ENCODE data around the gene EBF4.

The EBF4 gene

GRCh38 chr20:2652724-2653555 lies 39.6 kb upstream of the EBF4 start:
- Histone ChIP-seq H3K79me2 (peaks cover 8% of the 10 kb centered on the region), H2AFZ (peak overlapping the region; percentile 99), H3K4me1 (peaks cover 5% of the 10 kb centered on the region), H3K4me2 (ENCODE audit: low read length) (peak overlapping the region; percentile 97), H3K27ac (peak overlapping the region; percentile 83), H3K27me3 (ENCODE audit: control insufficient read depth, insufficient read depth, low read length) (no peaks in the 10 kb centered on the region), H3K9me3 (ENCODE audit: control insufficient read depth, low read length) (no peaks in the 10 kb centered on the region), H3K36me3 (ENCODE audit: control insufficient read depth, insufficient read depth, low read length) (no peaks in the 10 kb centered on the region), H3K9ac (peak overlapping the region; percentile 50), H3K4me3 (ENCODE audit: low read depth, low read length) (peak overlapping the region; percentile 87)
- TF ChIP-seq CTCF (IDR thresholded peaks at IDR 0.05), result no peak

- TF ChIP-seq CTCF (IDR thresholded peaks at IDR 0.05), result no peak
- Histone ChIP-seq H3K4me1 (peaks cover 5% of the 10 kb centered on the region), H3K9ac (no peak overlapping the region), H3K9me3 (ENCODE audit: control insufficient read depth, low read length) (no peaks in the 10 kb centered on the region), H3K27ac (no peak overlapping the region), H3K36me3 (ENCODE audit: control insufficient read depth, insufficient read depth, low read length) (no peaks in the 10 kb centered on the region), H3K4me3 (ENCODE audit: low read depth, low read length) (peak overlapping the region; percentile 87), H3K79me2 (peaks cover 8% of the 10 kb centered on the region), H3K4me2 (ENCODE audit: low read length) (peak overlapping the region; percentile 97), H3K27me3 (ENCODE audit: control insufficient read depth, insufficient read depth, low read length) (no peaks in the 10 kb centered on the region), H2AFZ (no peak overlapping the region)
Measured at GRCh38 chr20:2653556-2654383, 38.8 kb upstream of the EBF4 start.

GRCh38 chr20:2654384-2654822 lies 38.2 kb upstream of the EBF4 start:
- H3K4me1 ChIP-seq, result peaks cover 5% of the 10 kb centered on the region
- no peak overlapping the region for H3K4me3 ChIP-seq (ENCODE audit: low read depth, low read length)
- H3K27me3 ChIP-seq (ENCODE audit: control insufficient read depth, insufficient read depth, low read length), result no peaks in the 10 kb centered on the region
- no peak overlapping the region for H3K27ac ChIP-seq
- H3K9me3 ChIP-seq (ENCODE audit: control insufficient read depth, low read length), result no peaks in the 10 kb centered on the region
- no peak overlapping the region for H2AFZ ChIP-seq
- H3K9ac ChIP-seq, result no peak overlapping the region
- H3K36me3 ChIP-seq (ENCODE audit: control insufficient read depth, insufficient read depth, low read length), result no peaks in the 10 kb centered on the region
- H3K4me2 ChIP-seq (ENCODE audit: low read length), result no peak overlapping the region
- TF ChIP-seq CTCF (IDR thresholded peaks at IDR 0.05), result no peak
- H3K79me2 ChIP-seq, result peaks cover 8% of the 10 kb centered on the region

GRCh38 chr20:2654831-2655230 lies 37.7 kb upstream of the EBF4 start:
- Histone ChIP-seq H3K79me2 (peaks cover 8% of the 10 kb centered on the region), H3K9me3 (ENCODE audit: control insufficient read depth, low read length) (no peaks in the 10 kb centered on the region), H3K36me3 (ENCODE audit: control insufficient read depth, insufficient read depth, low read length) (no peaks in the 10 kb centered on the region), H3K4me1 (peaks cover 5% of the 10 kb centered on the region), H3K27ac (no peak overlapping the region), H3K9ac (no peak overlapping the region), H3K27me3 (ENCODE audit: control insufficient read depth, insufficient read depth, low read length) (no peaks in the 10 kb centered on the region), H3K4me2 (ENCODE audit: low read length) (no peak overlapping the region), H2AFZ (no peak overlapping the region), H3K4me3 (ENCODE audit: low read depth, low read length) (no peak overlapping the region)
- TF ChIP-seq CTCF (IDR thresholded peaks at IDR 0.05), result no peak
